ENCODE measurements around the gene REG3A.

REG3A gene

DNA sequence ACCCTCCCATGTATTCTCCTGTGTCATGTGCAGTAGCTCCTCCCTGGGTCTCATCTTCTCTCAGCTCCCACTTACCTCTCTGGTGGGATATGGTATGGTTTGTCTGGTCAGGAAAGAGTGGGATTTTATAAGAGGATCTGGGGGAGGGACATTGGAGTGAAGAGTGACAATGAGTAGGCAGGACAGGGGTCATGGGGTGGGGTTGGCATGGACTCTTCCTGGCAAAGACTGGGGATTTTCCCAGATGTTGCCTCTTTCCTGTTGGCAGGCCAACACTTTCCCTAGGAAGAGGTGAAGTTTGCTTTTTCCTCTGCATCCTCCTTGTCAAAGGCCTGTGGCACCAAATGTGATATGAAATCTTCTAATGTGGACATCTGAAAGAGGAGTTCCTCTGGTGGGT, at the start of gene REG3A:
TSS of gene REG3A (minus strand) at position 101 of the 400 bp plus-strand sequence. CDS start 348 bp downstream, outside the sequence.
- no peak for DNase-seq

DNA sequence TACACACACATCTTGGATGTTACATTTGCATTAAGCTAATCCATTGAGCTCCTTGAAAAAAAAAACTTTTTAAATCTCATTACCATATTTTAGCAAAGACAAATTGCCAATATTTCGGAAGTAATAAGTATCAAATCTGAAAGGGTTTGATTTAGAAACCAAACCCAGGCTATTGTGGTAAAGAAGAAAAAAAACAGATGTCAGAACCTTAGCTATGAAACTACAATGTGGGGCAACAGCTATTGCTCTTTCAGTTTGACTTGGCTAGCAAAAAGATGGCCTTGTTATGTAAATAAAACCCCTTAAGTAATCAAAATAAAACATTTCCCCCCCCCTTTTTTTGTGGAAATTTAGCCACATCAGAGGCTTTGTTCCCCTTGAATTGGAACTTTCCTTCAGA, 41.2 kb upstream of the REG3A start:
- no peak for DNase-seq

DNA sequence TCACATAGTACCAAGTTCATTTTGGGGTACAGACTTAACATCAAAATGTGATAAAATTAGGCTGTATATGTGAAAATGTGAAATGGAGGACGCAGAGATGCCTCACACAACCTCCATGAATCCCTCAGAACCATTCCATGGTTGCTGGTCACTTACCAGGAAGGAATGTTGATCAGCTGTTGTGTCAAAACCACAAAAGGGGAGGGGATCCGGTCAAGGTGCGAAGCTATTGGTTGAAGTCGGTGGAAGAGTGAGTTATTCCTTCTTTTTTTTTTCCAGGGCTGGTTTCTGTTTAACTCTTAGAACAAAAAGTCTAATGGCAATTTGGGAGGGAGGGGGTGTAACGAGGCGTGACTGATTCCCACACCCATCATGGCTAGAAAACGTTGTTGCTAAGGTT, 32.3 kb upstream of the REG3A start:
- no peak for DNase-seq

- DNase-seq, result no peak
These were observed 31.5 kb upstream of the REG3A start for GRCh38 chr2:79191081-79191480.

DNA sequence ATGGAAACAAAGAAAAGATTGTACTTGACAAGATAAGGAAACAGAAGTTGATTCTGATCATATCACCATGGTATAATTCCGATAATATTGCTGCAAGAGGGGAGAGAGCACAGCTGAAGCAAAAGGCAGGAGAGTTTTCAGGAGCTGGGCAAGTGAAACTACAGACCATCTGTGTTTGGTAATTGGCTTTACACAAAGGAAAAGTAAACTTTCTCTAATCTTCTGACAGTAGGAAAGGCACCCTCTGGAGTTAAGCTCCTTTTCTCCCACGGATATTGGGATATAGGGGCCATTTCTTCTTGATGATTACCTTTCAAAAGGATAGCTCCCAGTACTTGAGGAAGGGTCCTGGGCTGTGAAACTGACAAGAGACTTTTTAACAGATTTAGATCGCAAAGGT, 29.9 kb upstream of the REG3A start:
- DNase-seq, result no peak

DNA sequence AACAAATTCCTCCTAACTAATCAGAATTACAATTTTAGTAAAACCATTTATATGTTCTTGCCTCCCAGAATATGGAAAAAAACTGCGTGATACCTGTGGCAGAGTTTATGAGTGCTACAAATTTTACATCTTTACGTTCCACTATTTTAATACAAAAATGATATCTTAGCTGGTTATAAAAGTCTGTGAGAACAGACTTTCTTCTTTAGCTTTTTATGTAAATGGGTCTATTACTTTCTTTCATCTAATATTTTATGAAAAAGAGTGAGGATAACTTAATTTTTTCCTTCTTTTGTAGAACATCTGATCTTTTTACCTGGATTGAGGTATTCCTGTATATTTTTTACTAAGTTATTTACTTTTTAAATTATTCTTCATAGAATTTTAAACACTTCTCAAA, 22.1 kb upstream of the REG3A start:
- no peak for DNase-seq

DNA sequence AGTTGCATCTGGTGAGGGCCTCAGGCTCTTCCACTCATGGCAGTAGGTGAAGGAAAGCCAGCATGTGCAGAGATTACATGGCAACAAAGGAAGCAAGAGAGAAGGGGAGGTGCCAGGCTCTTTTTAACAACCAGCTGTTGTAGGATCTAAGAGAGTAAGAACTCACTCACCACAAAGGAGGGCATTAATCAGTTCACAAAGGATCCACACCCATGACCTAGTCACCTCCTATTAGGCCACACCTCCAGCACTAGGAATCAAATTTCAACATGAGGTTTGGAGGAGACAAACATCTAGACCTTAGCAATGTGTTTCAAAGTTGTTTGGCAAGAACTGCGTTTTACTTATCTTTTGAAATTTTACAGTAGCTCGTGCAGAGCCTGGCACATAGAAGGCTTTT, 20.5 kb upstream of the REG3A start:
- DNase-seq, result no peak

DNA sequence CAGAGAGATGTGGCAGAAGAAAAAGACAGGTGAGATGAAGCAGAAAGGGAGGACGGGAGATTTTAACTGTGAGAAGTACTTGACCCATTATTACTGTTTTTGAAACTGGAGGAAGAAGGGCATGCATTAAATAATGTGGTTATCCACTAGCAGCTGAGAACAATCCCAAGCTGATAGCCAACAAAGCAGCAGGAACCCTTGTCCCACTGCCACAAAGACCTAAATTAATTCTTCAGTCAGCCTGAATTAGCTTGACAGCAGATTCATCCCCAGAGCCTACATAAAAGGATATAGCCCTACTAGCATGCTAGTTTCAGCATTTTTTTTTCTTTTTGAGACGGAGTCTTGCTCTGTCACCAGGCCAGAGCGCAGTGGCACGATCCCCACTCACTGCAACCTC, 19.5 kb upstream of the REG3A start:
- DNase-seq, result no peak

DNA sequence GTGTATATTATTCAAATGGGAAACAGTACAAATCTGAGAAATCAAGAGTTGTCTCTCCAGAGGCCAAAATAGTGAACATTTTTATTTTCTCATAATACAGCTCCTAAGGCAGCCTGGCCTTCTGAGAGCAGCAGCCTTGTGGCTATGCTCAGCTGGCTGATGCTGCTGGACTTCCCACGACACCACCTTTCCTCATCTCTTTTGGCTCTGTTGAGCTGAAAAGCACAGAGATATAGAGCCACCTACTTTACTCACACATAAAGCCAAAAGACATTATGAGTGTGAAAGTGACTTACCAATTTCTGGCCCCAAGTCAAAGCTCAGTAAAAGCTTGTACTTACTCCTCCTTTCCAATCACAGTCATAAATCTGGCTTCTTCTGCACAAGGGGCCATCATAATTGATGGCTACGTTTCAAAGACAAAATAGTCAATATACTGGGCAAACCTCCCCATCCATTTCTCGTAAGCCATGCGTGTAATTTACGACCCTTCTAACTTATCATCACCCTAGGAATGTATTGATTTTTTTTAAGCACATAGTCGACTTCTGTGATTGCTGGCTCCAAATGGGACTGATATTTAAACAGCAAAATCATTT, 18.6 kb upstream of the REG3A start:
- no peak for DNase-seq

- no peak for DNase-seq
These were observed 11.9 kb upstream of the REG3A start for GRCh38 chr2:79171348-79171958.

DNA sequence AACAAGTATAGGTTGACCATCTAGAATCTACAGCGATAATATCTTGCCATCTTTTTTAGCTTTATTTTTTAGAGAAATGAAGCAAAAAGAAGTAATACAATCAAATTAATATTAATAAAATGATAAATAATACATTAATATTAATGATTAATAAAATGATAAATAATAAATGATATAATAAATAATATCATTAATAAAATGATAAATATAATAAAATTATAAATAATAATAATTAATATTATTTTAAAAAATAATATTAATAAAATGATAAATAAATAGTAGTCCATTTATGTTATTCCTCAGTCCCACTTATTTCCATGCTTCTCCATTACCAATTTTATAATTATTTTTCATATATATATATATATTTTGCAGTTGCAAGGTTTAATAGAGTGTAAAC, 3.2 kb upstream of the REG3A start:
- DNase-seq, result no peak

DNA sequence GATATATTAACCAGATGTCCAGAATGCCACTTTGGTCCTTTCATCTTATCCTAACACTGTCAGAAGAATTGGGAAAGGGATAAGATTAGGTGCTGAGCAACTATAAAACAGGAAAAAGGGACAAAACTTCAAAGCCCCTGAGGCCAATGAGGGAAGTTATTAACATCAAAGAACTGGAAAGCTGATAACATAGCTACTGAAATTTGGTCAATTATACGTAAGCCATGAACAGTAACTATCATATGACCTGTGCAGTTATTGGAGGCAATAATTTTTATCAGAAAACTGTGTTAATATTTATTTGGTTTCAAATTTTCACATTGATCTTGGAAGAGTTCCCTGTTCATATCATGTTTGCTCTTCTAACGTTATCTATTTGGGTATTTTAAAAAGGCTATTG, 2.6 kb upstream of the REG3A start:
- no peak for DNase-seq

GRCh38 chr2:79159030-79159429, 523 bp downstream of the REG3A start:
- no peak for DNase-seq

DNA sequence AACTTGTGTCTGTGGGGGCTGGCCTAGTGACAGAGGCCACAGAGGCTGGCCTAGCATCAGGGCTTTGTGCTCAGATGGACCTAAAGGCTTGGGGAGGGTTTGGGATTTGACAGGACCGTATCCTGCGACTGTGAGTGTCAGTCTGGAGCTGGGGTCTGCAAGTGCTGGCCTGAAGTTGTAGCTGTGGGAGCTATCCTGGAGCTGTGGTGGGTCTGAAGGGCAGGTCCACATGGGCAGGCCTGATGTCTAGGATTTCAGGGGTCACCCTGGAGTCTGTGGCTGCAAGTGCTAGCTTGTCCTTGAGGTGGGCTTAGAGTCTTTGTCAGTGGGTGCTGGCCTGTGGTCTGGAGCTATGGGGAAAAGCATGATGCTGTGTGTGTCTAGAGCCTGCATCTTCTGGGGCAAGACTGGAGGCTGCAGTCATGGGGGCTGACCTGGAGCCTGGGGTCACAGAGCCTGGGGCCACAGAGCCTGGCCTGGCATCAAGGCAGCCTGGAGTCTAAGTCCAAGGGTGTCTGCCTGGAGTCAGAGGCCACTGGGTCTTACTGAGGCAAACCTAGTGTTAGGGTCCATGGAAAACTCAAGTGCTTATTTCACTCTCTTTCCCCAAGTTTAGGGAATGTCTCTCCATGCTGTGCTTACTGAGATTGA, 3.6 kb downstream of the REG3A start:
- DNase-seq, result no peak

- no peak for DNase-seq
These were observed 20.1 kb downstream of the REG3A start for GRCh38 chr2:79139423-79139822.

DNA sequence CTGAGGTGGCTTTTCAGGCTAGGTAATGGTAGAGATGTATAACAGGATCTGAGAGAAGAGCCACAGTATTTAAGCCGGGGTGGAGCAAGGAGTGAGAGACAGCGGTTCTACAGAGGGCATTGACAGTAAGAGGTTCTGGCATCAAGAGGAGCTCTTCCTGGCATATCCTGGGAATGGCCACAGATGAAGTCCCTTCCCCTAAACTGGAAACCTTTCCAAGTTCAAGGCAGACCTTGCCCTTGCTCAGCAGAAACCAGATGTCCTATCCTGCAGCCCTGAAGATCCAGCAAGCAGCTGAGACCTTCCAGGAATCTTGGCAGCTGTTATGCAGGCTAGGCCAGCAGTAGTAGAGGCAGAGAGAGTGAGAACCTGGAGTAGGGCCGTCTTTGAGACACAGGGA, 21.2 kb downstream of the REG3A start:
- no peak for DNase-seq

DNA sequence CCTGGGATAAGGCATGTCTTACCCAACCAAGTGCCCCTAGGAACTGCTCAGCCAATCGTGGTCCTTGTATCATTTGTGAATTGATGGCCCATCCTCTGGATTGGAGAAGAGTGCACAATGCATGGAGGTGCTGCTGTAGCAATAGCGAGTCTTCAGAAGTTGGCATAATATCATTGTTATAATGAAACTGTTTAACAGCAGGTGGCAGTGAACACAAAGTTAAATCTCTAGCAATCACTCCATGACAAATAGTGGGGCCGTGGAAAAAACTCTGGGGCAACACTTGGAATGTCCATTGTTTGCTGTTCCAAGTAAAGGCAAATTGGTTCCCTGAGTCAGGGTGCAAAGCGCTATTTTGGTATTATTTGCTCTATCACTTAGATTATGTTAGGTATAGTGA, 27.9 kb downstream of the REG3A start:
- DNase-seq, result no peak

GRCh38 chr2:79129804-79130203, 29.7 kb downstream of the REG3A start:
- no peak for DNase-seq

DNA sequence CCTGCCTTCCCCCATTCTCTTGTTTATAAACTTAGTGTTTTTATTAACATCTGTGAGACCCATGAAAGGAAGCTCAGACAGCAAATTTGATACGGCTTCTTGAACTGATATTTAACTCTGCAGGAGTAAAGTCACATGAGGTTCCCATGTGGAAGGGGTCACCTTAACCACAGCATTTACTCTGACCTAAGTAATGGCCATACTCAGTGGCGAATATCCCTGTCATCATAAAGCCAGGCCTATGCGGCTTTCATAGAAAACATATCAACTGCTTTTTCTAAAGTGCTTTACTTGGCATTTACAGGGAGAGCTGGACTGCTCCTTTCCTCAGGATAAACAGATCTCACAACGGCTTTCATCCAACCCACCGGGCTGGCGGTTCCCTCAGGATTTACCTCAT, 30.3 kb downstream of the REG3A start:
- no peak for DNase-seq

GRCh38 chr2:79128406-79128805, 31.1 kb downstream of the REG3A start:
- DNase-seq, result no peak

GRCh38 chr2:79125721-79125985, 33.9 kb downstream of the REG3A start:
- no peak for DNase-seq

- no peak for DNase-seq
These were observed 34.4 kb downstream of the REG3A start for GRCh38 chr2:79124907-79125720.

DNA sequence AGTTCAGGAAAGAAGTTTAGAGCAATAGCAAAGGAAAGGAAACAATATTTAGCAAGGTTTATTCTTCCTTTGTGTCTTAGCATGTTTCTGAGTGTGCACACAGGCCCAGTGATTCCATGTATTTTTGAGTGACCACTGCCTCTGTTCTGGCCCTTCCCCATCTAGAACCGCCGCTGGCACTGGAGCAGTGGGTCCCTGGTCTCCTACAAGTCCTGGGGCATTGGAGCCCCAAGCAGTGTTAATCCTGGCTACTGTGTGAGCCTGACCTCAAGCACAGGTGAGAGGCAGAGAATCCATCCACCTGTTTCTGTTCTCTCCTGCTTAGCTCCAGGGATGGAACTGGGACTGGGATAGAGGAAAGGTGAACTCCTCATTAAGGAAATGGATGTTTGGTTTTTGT, 36.9 kb downstream of the REG3A start:
- DNase-seq, result no peak

DNA sequence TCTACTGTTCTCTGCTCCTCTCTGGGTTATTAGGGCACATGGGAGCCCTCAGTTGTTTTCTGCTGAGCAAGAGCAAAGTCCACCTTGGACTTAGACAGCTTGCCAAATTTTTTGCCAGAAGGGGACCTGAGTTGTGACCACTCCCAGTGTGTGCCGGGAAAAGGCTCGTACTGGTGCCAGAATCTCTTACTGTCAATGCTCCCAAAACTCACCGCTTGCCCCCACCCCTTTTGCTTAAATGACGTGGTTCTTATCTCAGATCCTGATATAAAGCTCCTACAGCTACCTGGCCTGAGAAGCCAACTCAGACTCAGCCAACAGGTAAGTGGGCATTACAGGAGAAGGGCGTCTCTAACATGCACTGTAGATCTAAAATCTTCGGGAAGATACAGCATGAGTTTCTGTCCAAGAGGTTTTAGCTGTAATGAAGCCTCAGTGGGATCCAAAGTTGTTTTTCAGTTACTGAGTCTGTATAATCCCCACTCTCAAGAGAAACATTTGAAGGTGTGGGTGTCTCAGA, 39.3 kb downstream of the REG3A start, which contains the start of gene REG1A:
TSS of gene REG1A (plus strand) at position 295 of the 520 bp plus-strand sequence. CDS start 374 bp downstream, outside the sequence.
- no peak for DNase-seq
